Measurements from ENCODE around the gene SKI.

DNA sequence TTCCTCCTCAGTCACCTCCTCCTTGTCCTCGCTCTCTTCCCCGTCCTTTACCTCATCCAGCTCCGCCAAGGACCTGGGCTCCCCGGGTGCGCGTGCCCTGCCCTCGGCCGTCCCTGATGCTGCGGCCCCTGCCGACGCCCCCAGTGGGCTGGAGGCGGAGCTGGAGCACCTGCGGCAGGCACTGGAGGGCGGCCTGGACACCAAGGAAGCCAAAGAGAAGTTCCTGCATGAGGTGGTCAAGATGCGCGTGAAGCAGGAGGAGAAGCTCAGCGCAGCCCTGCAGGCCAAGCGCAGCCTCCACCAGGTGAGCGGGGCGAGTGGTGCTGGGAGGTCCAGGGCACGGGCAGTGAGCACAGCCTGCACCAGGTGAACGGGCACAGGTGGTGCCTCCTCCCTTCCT lies 76.2 kb downstream of the SKI start:
- TF ChIP-seq YY1 (IDR thresholded peaks at IDR 0.05; ENCODE audit: insufficient read depth, insufficient read length), result no peak
- no peak for TF ChIP-seq SUZ12 (IDR thresholded peaks at IDR 0.05; ENCODE audit: extremely low read depth, insufficient read depth, insufficient read length)
